Measurements from ENCODE around the gene TTLL3. TPM values are rescaled to one million over a fixed set of nuclear protein-coding genes. Genes with fewer than 3 reads are reported as not detected.
A peak's percentile ranks its signal among the peaks of the same experiment; 100 is the strongest.

Gene TTLL3
- total and polyA plus RNA-seq, 11 donors = 4.7 to 30.3 (median 11.8) TPM

DNA sequence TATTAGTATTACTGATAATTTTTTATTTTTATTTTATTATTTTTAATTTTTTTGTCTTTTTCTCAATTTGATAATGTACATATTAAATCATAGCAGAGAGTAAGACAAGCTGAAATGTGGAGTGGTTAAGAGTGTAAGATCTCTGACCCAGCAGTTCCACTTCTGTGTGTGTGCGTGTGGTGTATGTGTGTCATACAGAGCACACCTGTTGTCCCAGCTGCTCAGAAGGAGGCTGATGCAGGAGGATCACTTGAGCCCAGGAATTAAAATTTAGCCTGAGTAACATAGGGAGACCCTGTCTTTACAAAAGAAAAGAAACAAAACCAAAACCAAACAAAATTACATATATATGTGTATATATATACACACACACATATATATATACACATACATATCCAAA, 71.4 kb downstream of the TTLL3 start:
- Histone ChIP-seq H3K27me3 (no peaks in the 10 kb centered on the region), H3K4me3 (no peak overlapping the region), H3K4me1 (no peaks in the 10 kb centered on the region), H3K9me3 (no peaks in the 10 kb centered on the region), H3K36me3 (no peaks in the 10 kb centered on the region), H3K27ac (no peak overlapping the region)
- no peak for ATAC-seq
- WGBS, 4 donors = 85 to 97% (median 91%) methylated on average over 1 of the region's 1 CpG
- no peak for TF ChIP-seq POLR2A (IDR thresholded peaks at IDR 0.05)
- TF ChIP-seq CTCF (IDR thresholded peaks at IDR 0.05) = no peak
- intact Hi-C loops (cut with DNase I) = no loop called here
- DNase-seq = no peak

DNA sequence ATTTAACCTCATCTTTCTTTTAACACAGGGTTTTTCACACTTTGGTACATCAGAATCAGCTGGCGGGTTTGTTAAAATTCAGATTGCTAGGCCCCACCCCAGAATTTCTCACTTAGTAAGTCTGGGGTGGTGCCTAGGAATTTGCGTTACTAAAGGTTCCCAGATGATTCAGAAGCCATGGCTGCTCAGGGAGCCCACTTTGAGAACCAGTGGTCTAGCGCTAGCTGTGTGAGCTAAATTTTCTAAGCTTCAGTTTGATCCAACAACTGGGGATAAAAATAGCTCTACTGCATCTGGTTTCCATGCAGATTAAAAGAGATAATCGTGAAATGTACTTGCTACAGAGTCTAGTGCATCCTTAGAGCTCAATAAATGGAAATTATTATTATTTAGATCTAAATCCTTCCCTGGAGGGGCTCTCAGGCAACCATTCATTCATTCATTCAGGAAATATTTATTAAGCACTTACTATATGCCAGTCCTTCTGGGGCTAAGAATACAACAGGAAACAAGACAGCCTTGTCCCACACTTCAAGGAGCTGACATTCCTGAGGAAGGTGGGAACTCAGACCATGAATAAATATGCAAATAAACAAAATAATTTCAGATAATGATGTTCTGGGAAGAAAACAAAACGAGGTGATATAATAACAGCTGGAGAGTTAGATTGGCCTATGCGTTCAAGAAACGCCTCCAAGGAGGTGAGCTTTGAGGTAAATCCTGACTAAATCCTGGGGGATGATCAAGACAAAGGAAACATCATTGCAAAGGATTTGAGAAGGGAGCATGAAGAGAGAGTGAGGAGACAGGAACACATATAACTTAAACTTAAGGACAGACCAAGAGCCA, 73.9 kb downstream of the TTLL3 start:
- WGBS, 4 donors = 73 to 80% (median 73%) methylated on average over 7 of the region's 7 CpGs
- no peaks in the 10 kb centered on the region for H3K27me3 ChIP-seq
- ATAC-seq = no peak

DNA sequence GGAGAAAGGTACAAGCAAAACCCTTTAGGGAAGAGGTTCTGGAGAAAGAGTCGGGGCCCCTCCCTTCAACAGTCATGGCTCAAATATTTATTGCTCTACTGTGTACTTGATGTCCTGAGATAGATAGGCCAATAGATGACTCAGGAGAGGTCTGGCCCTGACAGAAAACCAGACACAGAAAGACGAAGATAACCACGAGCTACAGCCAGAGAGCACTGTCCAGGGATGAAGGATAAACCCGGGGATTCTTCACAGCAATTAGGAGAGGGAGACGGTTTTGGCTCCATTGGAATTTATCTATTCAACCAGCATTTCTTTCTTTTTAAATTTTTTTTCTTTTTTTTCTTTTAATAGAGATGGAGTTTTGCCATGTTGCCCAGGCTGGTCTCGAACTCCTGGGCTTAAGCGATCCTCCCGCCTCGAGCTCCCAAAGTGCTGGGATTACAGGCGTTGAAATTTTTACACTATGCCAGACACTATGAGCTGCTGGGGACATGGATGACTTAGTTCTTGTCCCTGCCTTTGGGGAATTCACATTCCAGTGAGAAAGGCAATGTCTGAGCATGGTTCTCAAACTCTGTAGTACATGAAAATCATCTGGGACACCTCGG, 74.6 kb downstream of the TTLL3 start:
- peak in 1 of 4 donors; percentile 61 for ATAC-seq
- H3K27ac ChIP-seq = no peak overlapping the region
- no peaks in the 10 kb centered on the region for H3K27me3 ChIP-seq
- TF ChIP-seq CTCF (IDR thresholded peaks at IDR 0.05) = no peak
- TF ChIP-seq POLR2A (IDR thresholded peaks at IDR 0.05) = no peak
- no peaks in the 10 kb centered on the region for H3K36me3 ChIP-seq
- H3K4me1 ChIP-seq = peaks cover 0 to under 1% (median 0%) of the 10 kb centered on the region in 12 donors
- intact Hi-C loops (cut with DNase I) = no loop called here
- no peak overlapping the region for H3K4me3 ChIP-seq
- no peak for DNase-seq
- WGBS, 4 donors = 65 to 78% (median 74%) methylated on average over 11 of the region's 11 CpGs
- H3K9me3 ChIP-seq = no peaks in the 10 kb centered on the region

More for the DNA sequence above, 73.9 kb downstream of the TTLL3 start:
- Histone ChIP-seq H3K4me3 (no peak overlapping the region), H3K27ac (no peak overlapping the region), H3K4me1 (no peaks in the 10 kb centered on the region), H3K9me3 (no peaks in the 10 kb centered on the region), H3K36me3 (no peaks in the 10 kb centered on the region)
- TF ChIP-seq CTCF (IDR thresholded peaks at IDR 0.05) (no peak), POLR2A (IDR thresholded peaks at IDR 0.05) (no peak)
- intact Hi-C loops (cut with DNase I) = no loop called here
- DNase-seq = no peak

Other genes with a start within 250 kb of the TTLL3 start
- gene MTMR14, start 160.8 kb upstream of the TTLL3 start, total RNA-seq = 10 to 100 TPM; 31.6 to 93.7 (median 46.3) TPM
- gene MTMR14, start 160.8 kb upstream of the TTLL3 start, polyA plus RNA-seq = 10 to 100 TPM; 34.1 to 37.7 TPM
- gene CPNE9, start 106.4 kb upstream of the TTLL3 start, total RNA-seq = not detected
- under 1 TPM in 1 of 2 donors, not detected in 1; 0.04 TPM for gene CPNE9, start 106.4 kb upstream of the TTLL3 start, polyA plus RNA-seq
- gene BRPF1, start 78.5 kb upstream of the TTLL3 start, total RNA-seq = 10 to 100 TPM in 6 of 9 donors, 1 to 10 TPM in 3; 9.0 to 17.8 (median 10.6) TPM
- gene BRPF1, start 78.5 kb upstream of the TTLL3 start, polyA plus RNA-seq = 10 to 100 TPM in 1 of 2 donors, 1 to 10 TPM in 1; 5.5 to 12.0 TPM
- gene OGG1, start 60.3 kb upstream of the TTLL3 start, total RNA-seq = 10 to 100 TPM in 2 of 9 donors, 1 to 10 TPM in 7; 6.2 to 14.8 (median 8.3) TPM
- 10 to 100 TPM in 1 of 2 donors, 1 to 10 TPM in 1; 9.8 to 12.2 TPM for gene OGG1, start 60.3 kb upstream of the TTLL3 start, polyA plus RNA-seq
- gene CAMK1, start 40.3 kb upstream of the TTLL3 start, total RNA-seq = 10 to 100 TPM in 7 of 9 donors, 1 to 10 TPM in 2; 9.7 to 26.3 (median 14.7) TPM
- 10 to 100 TPM; 13.8 to 17.5 TPM for gene CAMK1, start 40.3 kb upstream of the TTLL3 start, polyA plus RNA-seq
- 10 to 100 TPM; 32.8 to 61.5 (median 45.9) TPM for gene TADA3, start 17.8 kb upstream of the TTLL3 start, total RNA-seq
- gene TADA3, start 17.8 kb upstream of the TTLL3 start, polyA plus RNA-seq = 10 to 100 TPM; 37.2 to 53.3 TPM
- gene ARPC4, start 17.2 kb upstream of the TTLL3 start, total RNA-seq = 100 to 1,000 TPM in 1 of 9 donors, 10 to 100 TPM in 8; 48.8 to 147 (median 79.7) TPM
- gene ARPC4, start 17.2 kb upstream of the TTLL3 start, polyA plus RNA-seq = 100 to 1,000 TPM in 1 of 2 donors, 10 to 100 TPM in 1; 30.0 to 151 TPM
- 10 to 100 TPM; 25.8 to 68.6 (median 31.1) TPM for gene RPUSD3, start 33.7 kb downstream of the TTLL3 start, total RNA-seq
- gene RPUSD3, start 33.7 kb downstream of the TTLL3 start, polyA plus RNA-seq = 10 to 100 TPM; 41.1 to 43.5 TPM
- gene CIDEC, start 70.0 kb downstream of the TTLL3 start, total RNA-seq = 10 to 100 TPM in 2 of 9 donors, 1 to 10 TPM in 4, under 1 TPM in 1, not detected in 2; 0.72 to 59.0 (median 1.6) TPM
- 10 to 100 TPM in 1 of 2 donors, 1 to 10 TPM in 1; 4.0 to 17.5 TPM for gene CIDEC, start 70.0 kb downstream of the TTLL3 start, polyA plus RNA-seq
- gene JAGN1, start 80.3 kb downstream of the TTLL3 start, total RNA-seq = 10 to 100 TPM; 15.1 to 40.3 (median 21.2) TPM
- gene JAGN1, start 80.3 kb downstream of the TTLL3 start, polyA plus RNA-seq = 10 to 100 TPM; 20.8 to 77.3 TPM
- gene IL17RE, start 92.6 kb downstream of the TTLL3 start, total RNA-seq = 1 to 10 TPM in 4 of 9 donors, under 1 TPM in 5; 0.65 to 6.9 (median 0.79) TPM
- gene IL17RE, start 92.6 kb downstream of the TTLL3 start, polyA plus RNA-seq = 1 to 10 TPM in 1 of 2 donors, under 1 TPM in 1; 0.95 to 1.3 TPM
- gene IL17RC, start 106.8 kb downstream of the TTLL3 start, total RNA-seq = 10 to 100 TPM; 20.6 to 45.3 (median 29.2) TPM
- 10 to 100 TPM; 34.7 to 42.1 TPM for gene IL17RC, start 106.8 kb downstream of the TTLL3 start, polyA plus RNA-seq
- gene CRELD1, start 123.6 kb downstream of the TTLL3 start, total RNA-seq = 10 to 100 TPM; 45.9 to 77.8 (median 60.6) TPM
- gene CRELD1, start 123.6 kb downstream of the TTLL3 start, polyA plus RNA-seq = 10 to 100 TPM; 61.8 to 71.8 TPM
- 1 to 10 TPM in 4 of 9 donors, under 1 TPM in 5; 0.39 to 2.3 (median 0.81) TPM for gene PRRT3, start 142.1 kb downstream of the TTLL3 start, total RNA-seq
- gene PRRT3, start 142.1 kb downstream of the TTLL3 start, polyA plus RNA-seq = under 1 TPM; 0.44 to 0.46 TPM
- 100 to 1,000 TPM in 2 of 9 donors, 10 to 100 TPM in 7; 54.9 to 109 (median 74.7) TPM for gene EMC3, start 176.6 kb downstream of the TTLL3 start, total RNA-seq
- gene EMC3, start 176.6 kb downstream of the TTLL3 start, polyA plus RNA-seq = 100 to 1,000 TPM in 1 of 2 donors, 10 to 100 TPM in 1; 41.8 to 164 TPM
- 1 to 10 TPM in 4 of 9 donors, under 1 TPM in 5; 0.12 to 4.4 (median 0.97) TPM for gene FANCD2, start 216.2 kb downstream of the TTLL3 start, total RNA-seq
- gene FANCD2, start 216.2 kb downstream of the TTLL3 start, polyA plus RNA-seq = under 1 TPM; 0.62 to 0.80 TPM